8988T (cell line): Measurements from ENCODE around the gene SLC13A3.

Source experiments
- DNase-seq: peaks from one replicate; pipeline ENCODE4 v3.0.0; 2011

Gene SLC13A3

GRCh38 chr20:46602429-46602828 is 48.8 kb downstream of the SLC13A3 start:
- no peak for DNase-seq

GRCh38 chr20:46601603-46602122 is 49.6 kb downstream of the SLC13A3 start:
- no peak for DNase-seq

- DNase-seq: no peak
Observed at GRCh38 chr20:46600286-46600752, 50.9 kb downstream of the SLC13A3 start.

- no peak for DNase-seq
Observed at GRCh38 chr20:46599227-46599987, 51.9 kb downstream of the SLC13A3 start.

GRCh38 chr20:46595933-46596332 is 55.3 kb downstream of the SLC13A3 start:
- no peak for DNase-seq

GRCh38 chr20:46594725-46595124 is 56.5 kb downstream of the SLC13A3 start:
- DNase-seq: no peak

GRCh38 chr20:46592580-46593362 is 58.5 kb downstream of the SLC13A3 start:
- DNase-seq: peak; percentile 26

- DNase-seq: no peak
Observed at GRCh38 chr20:46590443-46590842, 60.8 kb downstream of the SLC13A3 start.

- DNase-seq: no peak
Observed at GRCh38 chr20:46588532-46589511, 62.4 kb downstream of the SLC13A3 start.

- DNase-seq: no peak
Observed at GRCh38 chr20:46587986-46588385, 63.3 kb downstream of the SLC13A3 start.

- DNase-seq: no peak
Observed at GRCh38 chr20:46586724-46587123, 64.5 kb downstream of the SLC13A3 start.

- no peak for DNase-seq
Observed at GRCh38 chr20:46584508-46584907, 66.8 kb downstream of the SLC13A3 start.

GRCh38 chr20:46583411-46584214 is 67.6 kb downstream of the SLC13A3 start:
- DNase-seq: no peak

GRCh38 chr20:46582648-46583047 is 68.6 kb downstream of the SLC13A3 start:
- no peak for DNase-seq

GRCh38 chr20:46581391-46581790 is 69.9 kb downstream of the SLC13A3 start:
- DNase-seq: no peak

- DNase-seq: no peak
Observed at GRCh38 chr20:46580613-46581205, 70.5 kb downstream of the SLC13A3 start.

GRCh38 chr20:46578745-46579144 is 72.5 kb downstream of the SLC13A3 start:
- no peak for DNase-seq

- DNase-seq: no peak
Observed at GRCh38 chr20:46576774-46577395, 74.4 kb downstream of the SLC13A3 start.

- DNase-seq: no peak
Observed at GRCh38 chr20:46575937-46576461, 75.3 kb downstream of the SLC13A3 start.

GRCh38 chr20:46575394-46575793 is 75.9 kb downstream of the SLC13A3 start:
- no peak for DNase-seq
